ENCODE results near the gene CAV3. TPM values are rescaled to one million over a fixed set of nuclear protein-coding genes. Genes with fewer than 3 reads are reported as not detected.

Gene CAV3
- total RNA-seq, 3 donors from 2014 or later: not detected

DNA sequence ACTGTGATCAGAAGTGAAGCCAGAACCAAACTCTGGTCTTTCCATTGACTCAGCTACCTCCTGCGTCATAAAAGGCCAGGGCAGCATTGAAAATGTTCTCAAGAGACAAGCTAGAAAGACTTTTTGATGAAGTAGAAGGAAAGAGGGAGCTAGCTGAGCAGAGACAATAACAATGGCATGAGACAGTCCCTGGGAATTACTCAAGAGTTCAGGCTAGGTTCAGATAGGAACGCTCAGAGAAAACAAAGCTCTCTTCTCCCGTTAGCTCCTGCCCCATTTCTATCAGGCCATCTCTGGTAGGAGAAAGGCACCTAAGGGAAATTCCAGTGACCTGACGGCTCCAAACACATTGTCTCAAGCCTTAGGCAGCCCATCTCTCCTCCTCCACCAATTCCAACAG, 42.8 kb downstream of the CAV3 start:
- DNase-seq (no peak), ATAC-seq (no peak)
- TF ChIP-seq, protein P1, sequence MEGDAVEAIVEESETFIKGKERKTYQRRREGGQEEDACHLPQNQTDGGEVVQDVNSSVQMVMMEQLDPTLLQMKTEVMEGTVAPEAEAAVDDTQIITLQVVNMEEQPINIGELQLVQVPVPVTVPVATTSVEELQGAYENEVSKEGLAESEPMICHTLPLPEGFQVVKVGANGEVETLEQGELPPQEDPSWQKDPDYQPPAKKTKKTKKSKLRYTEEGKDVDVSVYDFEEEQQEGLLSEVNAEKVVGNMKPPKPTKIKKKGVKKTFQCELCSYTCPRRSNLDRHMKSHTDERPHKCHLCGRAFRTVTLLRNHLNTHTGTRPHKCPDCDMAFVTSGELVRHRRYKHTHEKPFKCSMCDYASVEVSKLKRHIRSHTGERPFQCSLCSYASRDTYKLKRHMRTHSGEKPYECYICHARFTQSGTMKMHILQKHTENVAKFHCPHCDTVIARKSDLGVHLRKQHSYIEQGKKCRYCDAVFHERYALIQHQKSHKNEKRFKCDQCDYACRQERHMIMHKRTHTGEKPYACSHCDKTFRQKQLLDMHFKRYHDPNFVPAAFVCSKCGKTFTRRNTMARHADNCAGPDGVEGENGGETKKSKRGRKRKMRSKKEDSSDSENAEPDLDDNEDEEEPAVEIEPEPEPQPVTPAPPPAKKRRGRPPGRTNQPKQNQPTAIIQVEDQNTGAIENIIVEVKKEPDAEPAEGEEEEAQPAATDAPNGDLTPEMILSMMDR (IDR thresholded peaks at IDR 0.05): no peak
- H3K9me3 ChIP-seq: no peaks in the 10 kb centered on the region
- no peak overlapping the region for H3K4me3 ChIP-seq
- intact Hi-C loops (cut with DNase I, micrococcal nuclease): no loop called here
- no peaks in the 10 kb centered on the region for H3K4me1 ChIP-seq (ENCODE audit: low read depth)
- H3K36me3 ChIP-seq (ENCODE audit: low read depth): no peaks in the 10 kb centered on the region

DNA sequence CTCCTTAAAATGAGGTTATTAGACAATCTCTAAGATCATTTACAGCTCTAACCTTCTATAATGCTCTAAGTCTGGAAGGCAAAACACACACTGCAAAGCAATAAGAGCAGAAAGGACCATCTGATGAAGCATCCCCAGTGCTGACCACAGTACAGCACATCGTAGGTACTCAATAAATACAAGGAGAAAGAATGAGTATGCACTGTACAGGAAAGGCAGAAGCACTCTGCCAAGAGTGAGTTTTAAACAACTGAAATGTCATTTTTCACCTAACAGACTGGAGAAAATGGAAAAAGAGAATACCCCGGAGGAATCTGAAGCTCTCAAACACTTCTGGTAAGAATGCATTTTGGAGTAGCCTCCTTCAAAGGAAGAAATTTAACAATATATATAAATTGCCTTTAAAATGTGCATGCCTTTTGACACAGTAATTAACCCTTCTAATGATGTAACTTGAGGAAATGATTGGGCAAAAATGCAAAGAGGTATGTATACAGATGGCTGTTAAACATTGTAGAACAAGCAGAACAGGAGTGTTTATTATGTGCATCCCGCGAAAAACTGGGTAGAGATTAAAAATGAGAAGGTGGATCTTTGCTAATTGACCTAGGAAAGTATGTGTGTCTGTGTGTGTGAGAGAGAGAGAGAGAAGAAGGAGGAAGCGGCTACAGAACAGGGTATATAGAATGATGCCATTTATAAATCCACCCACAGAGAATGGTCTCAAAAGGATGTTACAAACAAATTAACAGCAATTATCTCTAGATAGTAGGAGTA, 43.8 kb downstream of the CAV3 start:
- H3K9me3 ChIP-seq: no peaks in the 10 kb centered on the region
- intact Hi-C loops (cut with DNase I, micrococcal nuclease): no loop called here
- no peaks in the 10 kb centered on the region for H3K4me1 ChIP-seq (ENCODE audit: low read depth)
- TF ChIP-seq, protein P1 (IDR thresholded peaks at IDR 0.05): no peak
- ATAC-seq (no peak), DNase-seq (no peak)
- no peak overlapping the region for H3K4me3 ChIP-seq
- no peaks in the 10 kb centered on the region for H3K36me3 ChIP-seq (ENCODE audit: low read depth)

DNA sequence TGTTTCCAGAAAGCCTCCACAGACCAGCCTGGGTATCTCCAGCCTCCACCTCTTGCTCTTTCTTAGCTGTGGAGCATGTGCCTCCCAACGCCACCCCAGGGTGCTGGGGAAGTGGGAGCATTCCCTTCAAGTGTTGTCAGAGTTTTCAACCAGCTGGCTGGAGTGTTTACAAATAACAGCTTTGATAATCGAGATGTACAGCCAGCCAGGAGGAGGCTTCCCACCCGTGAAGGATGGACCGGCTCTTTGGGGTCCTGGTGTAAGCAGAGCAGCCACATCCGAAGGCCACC, 44.3 kb downstream of the CAV3 start:
- TF ChIP-seq, protein P1 (IDR thresholded peaks at IDR 0.05): no peak
- DNase-seq (no peak), ATAC-seq (no peak)
- Histone ChIP-seq H3K36me3 (ENCODE audit: low read depth) (no peaks in the 10 kb centered on the region), H3K4me3 (no peak overlapping the region), H3K4me1 (ENCODE audit: low read depth) (no peaks in the 10 kb centered on the region), H3K9me3 (no peaks in the 10 kb centered on the region)
- intact Hi-C loops (cut with DNase I, micrococcal nuclease): no loop called here

DNA sequence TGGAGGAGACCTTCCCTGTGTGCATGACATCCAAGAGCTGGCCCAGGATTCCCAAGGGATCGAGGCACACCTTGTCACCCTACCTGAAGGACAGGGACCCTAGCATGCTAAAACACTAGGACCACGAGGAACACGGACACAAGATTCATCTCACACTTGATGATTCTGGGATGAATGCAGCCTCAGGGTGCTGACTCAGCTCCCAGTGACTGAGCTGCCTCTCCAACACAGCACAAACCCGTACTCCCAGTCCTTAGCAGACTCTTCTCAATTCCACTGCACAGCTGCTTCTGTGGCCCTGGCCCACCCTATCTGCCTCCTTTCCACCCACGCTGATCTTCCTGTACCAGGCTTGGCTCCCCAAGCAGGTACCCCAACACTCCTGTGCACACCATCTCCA, 44.9 kb downstream of the CAV3 start:
- intact Hi-C loops (cut with DNase I, micrococcal nuclease): no loop called here
- Histone ChIP-seq H3K4me3 (no peak overlapping the region), H3K4me1 (ENCODE audit: low read depth) (no peaks in the 10 kb centered on the region), H3K9me3 (no peaks in the 10 kb centered on the region), H3K36me3 (ENCODE audit: low read depth) (no peaks in the 10 kb centered on the region)
- TF ChIP-seq, protein P1 (IDR thresholded peaks at IDR 0.05): no peak
- ATAC-seq (no peak), DNase-seq (no peak)

DNA sequence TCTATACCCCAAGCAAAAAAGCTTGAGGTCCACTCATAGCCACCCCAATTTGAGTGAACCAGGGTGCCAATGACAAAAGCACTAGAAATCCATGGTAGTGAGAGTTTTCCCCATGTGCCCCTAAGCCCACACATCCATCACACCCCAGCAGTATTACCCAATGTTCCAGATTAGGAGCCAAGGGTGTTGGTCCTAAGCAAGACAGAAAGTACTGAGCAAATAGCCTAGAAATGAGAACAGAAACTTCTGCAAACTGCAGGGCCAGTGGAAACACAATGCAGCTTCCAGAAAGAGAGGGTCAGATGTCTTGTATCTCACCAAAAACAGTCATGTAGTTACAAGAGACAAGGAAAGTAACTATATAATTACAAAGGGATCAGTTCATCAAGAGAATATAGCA, 46.7 kb downstream of the CAV3 start:
- TF ChIP-seq, protein P1 (IDR thresholded peaks at IDR 0.05): no peak
- intact Hi-C loops (cut with DNase I, micrococcal nuclease): no loop called here
- Histone ChIP-seq H3K4me3 (no peak overlapping the region), H3K4me1 (ENCODE audit: low read depth) (no peaks in the 10 kb centered on the region), H3K36me3 (ENCODE audit: low read depth) (no peaks in the 10 kb centered on the region), H3K9me3 (no peaks in the 10 kb centered on the region)
- no peak for DNase-seq
- no peak for ATAC-seq
